Kidney capillary endothelial cell (primary cell): Measurements from ENCODE around the gene PCNT.

Experiments used
- DNase-seq: peaks from one replicate; pipeline ENCODE4 v3.0.0-alpha.2; 2018; ENCODE audit warnings: low spot score

The PCNT gene

GRCh38 chr21:46483300-46484295, 159.6 kb downstream of the PCNT start:
- DNase-seq = no peak

DNA sequence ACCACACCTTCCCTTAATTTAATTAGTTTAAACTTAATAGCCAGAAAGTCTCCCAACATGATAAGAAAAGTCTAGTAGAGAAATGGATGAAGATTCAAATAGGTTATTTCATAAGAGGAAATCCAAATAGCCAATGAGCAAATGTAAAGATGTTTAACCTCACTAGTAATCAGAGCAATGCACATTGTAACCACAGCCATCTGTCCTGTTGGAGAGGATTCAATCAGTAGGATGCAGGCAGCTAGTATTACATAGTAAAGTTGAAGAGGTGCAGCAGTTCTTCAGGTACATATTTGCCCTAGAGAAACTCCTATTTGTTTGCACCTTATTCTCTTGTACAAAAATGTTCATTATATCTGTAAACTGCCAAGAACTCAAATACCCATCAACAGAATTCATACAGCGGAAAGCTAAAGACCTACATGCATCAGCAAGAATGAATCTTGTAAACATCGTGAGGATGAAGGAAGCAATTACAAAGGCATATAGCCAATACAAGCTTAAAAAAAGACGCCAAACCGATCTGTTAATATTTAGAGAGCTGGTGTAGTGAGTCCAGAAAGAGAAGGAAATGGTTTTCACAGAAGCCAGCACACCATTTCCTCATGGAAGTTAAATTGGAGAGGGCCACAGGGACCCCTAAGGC, 162.6 kb downstream of the PCNT start:
- no peak for DNase-seq

GRCh38 chr21:46489162-46489663, 165.3 kb downstream of the PCNT start:
- DNase-seq = no peak

DNA sequence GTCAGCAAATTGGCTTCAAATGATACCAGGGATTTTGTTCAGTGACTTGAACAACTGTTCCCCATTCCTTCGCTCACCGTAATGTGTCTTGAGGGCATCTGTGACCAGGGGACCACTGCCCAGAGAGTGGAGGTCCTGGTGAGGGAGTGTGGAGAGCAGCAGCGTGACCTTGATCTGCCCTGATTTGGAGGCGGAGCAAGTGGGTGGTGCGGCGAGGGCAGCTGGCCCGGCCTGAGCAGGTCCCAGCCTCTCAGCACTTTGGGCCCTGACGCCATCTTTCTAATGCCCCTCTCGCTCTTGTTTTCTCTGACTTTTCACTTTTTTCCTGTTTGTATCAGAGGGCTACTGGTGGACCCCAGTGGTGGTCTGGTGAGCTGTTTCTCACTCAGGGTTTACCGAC, 165.8 kb downstream of the PCNT start:
- no peak for DNase-seq

GRCh38 chr21:46491553-46491952, 167.6 kb downstream of the PCNT start:
- no peak for DNase-seq

GRCh38 chr21:46492851-46493250, 168.9 kb downstream of the PCNT start:
- DNase-seq = no peak

GRCh38 chr21:46493828-46494227, 169.9 kb downstream of the PCNT start:
- no peak for DNase-seq
